Activated T-cell treated with anti-CD3 and anti-CD28 coated beads, Interleukin-2, amount 50 U/mL, for 1 hour (primary cell): ENCODE results near the gene SMAD3.

Experiments
- DNase-seq: peaks from one replicate; pipeline ENCODE4 v3.0.0-alpha.2; 2020

Gene SMAD3

DNA sequence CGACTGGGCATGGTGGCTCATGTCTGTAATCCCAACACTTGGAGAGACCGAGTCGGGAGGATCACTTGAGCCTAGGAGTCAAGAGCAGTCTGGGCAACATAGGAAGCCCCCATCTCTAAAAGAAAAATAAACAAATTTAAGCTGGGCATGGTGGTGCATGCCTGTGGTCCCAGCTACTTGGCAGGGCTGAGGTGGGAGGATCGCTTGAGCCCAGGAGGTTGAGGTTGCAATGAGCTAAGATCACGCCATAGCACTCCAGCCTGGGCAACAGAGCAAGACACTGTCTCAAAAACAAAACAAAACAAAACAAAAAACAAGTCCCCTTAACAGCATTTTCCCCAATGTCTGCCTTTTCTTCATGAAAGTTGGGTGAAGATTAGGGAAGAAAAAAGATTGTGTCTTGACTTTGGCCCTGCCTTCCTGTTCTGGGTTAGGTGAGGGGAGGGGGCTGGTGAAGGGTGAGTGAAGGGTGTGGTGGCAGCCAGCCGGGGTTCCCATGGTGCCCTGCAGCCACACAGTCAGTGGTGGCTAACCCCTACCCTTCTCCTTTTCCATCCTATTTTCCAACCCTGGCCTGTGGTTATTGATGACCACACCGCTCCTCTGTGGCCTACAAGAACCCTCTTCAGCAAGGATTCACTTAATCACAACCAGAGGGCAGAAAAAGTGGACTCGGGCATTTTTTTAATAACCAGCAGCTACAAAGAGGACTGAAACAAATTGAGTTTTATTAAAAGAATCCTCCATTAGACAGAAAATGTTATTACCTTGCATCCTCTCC is 28.4 kb upstream of the SMAD3 start:
- DNase-seq = no peak

DNA sequence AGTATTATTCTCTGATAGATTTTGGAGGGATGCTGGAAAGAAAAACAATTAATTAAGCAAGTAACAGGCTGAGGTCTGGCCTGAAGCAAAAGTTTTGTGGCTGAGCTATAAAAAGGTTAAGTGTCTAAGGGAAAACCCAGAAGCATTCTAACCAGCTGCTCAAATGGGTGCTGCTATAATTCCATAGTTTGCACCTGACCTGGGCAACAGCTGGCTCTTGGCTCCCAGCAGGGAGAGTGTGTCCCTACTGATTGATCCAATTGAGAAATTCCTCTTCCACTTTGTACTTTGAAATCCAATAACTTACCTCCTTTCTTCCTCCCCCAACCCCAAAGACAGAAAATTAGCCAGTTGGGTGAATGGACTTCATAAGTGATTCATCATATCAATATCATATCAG is 27.7 kb upstream of the SMAD3 start:
- no peak for DNase-seq

DNA sequence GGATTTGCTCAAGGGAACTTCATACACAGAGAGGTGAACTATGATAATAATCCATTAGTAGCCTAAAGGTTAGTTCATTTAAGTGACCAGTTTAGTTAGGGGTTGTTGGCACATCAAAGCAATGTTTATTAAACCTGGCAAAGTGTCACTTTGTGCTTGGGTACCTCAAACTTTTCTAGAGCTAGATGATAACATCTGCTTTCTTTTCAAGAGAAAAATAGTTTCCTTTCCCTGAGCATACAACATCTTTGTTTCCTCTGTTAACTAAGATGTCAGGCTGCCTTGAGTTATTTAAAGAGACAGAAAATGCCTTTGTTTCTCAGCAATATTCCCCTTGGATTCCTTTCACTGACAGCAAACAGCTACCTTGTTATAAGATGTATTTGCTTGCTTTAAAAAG is 26.7 kb upstream of the SMAD3 start:
- DNase-seq = no peak

DNA sequence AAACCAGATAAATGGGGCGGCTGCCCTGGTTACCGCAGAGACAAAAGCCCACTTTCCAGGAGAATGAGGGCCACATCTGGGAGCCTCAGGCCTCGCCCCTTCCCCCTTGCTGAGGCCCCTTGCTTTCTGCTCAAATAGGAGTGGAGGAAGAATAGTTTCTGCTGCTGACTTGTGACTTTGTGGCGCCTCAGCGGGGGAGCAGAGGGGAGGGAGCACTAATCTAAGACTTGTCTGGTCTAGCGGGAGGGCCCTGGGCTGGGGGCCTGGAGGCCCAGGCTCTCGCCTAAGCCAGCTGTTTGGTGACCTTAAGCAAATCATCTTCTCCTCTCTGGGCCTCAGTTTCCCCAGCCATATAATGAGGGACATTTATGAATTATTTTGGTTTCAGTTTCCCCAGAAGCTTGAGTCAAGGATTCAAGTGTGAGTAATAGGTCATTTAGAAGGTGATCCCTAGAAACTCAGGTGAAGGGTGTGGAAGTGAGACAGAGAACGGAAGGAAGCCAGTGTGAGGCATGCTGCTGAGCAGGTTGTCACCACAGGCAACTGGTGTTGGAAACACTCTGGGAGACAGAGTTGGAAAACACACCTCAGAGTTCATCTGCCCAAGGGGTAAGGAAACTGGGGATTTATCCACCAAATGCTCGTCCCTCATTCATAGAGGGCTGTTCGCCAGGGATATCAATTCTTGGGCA is 25.9 kb upstream of the SMAD3 start:
- no peak for DNase-seq

DNA sequence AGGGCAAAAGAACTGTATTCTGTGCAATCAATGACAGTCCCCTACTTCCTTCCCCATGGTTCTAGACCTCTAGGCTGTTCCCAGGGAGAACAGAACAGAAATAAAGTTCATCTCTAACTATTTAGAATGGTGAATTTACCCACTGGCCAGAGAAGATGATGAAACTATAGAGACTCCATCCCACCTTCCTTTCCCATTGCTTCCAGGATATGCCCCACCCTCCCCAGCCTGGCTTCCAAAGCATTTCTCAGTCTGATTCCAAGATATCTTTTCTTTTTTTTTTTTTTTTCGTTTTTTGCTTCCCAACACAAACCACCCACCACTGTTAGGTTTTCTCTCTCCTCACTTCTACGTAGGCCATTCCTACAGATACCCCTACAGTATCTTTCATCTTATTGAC is 25.1 kb upstream of the SMAD3 start:
- DNase-seq = no peak

DNA sequence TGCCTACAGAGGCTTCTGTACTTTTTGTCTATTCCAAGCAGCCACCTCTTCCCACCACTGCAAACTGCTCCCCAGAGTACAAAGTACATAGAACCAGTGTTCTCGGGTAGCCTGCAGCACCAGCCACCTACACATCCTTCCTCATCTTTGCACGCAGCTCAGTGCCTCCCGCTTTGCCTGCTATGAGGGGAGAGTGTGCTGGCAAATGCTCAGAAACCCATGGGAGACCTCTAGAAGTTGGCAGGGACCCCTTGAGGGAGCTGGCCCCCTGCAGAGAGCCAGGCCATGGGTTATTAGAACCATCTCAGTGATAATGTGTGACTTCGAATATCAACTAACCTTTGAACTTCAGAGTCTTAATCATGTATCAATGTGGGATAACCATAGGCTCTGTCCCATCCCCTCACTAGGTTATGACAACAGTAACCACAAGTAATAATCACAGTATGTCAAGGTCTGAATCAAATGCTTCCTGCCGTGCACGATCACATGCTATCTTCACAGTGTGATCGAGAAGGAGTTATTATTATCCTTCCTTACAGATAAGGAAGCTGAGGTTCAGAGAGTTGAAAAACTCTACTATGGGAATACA is 22.8 kb upstream of the SMAD3 start:
- DNase-seq = no peak

GRCh38 chr15:67043939-67044771 is 21.2 kb upstream of the SMAD3 start:
- no peak for DNase-seq

DNA sequence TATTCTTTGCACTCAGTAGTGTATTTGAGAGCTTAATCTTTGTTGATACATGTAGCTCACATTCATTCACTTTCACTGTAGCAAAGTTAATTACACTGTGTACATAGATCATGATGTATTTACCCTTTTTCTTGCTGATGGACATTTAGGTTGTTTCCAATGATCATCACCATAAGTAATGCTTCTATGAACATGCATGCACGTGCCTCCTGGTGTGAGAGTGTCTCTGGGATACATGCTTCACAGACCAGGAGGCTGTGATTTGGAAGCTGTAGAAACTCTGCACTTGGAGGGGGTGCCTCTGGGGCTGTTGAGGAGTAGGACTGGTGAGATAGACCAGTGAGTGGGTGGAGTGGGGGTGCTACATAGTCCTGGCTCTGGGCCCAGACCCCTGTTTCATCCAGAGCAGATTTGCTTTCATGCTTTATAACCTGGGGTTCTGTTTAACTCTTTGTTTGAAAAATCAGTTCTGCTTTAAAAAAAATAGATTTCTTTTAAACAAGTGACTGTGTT is 18.2 kb upstream of the SMAD3 start:
- DNase-seq = no peak

GRCh38 chr15:67048281-67049279 is 16.8 kb upstream of the SMAD3 start:
- no peak for DNase-seq

DNA sequence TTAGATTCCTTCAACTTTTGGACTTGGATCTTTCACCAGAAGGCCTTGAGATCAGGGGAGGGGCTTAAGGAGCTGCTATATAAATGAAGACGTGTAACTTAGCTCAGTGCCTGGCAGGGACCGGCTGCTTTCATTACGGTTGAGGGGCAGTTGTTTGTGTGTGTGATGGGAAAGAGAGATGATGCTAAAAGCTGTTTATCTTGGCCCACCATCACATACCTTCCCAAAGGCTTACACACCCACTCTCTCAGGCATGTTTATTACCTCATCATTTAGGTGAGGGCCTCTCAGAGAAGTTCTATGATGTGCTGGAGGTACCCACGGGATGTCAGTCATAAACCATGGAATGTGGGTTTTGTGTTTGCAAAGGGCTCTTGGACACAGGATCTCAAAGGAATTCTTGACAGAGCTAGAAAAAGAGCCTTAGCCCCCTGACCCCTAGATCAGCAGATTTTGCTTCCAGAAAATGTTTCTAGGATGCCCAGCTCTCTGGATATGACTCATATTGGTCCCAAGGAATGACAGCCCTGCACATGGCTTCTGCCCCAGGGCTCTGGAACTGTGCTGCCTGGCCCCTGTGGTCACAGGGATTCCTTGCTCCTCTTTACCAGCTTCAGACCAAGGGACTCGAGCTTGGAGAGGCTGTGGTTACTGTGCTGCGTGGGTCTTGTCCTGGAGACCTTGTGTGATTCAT is 15.9 kb upstream of the SMAD3 start:
- no peak for DNase-seq

- DNase-seq = no peak
Observed at GRCh38 chr15:67050062-67050461, 15.3 kb upstream of the SMAD3 start.

GRCh38 chr15:67050522-67051087 is 14.8 kb upstream of the SMAD3 start:
- DNase-seq = no peak

GRCh38 chr15:67051088-67052045 is 14.0 kb upstream of the SMAD3 start:
- DNase-seq = no peak

GRCh38 chr15:67054676-67055075 is 10.7 kb upstream of the SMAD3 start:
- no peak for DNase-seq

- DNase-seq = no peak
Observed at GRCh38 chr15:67059127-67059553, 6.3 kb upstream of the SMAD3 start.

GRCh38 chr15:67061811-67062368 is 3.5 kb upstream of the SMAD3 start:
- DNase-seq = no peak

GRCh38 chr15:67062369-67062985 is 2.9 kb upstream of the SMAD3 start:
- no peak for DNase-seq
